ENCODE results near the gene OTOP3. TPM values are rescaled to one million over a fixed set of nuclear protein-coding genes. Genes with fewer than 3 reads are reported as not detected.

Gene OTOP3
- total RNA-seq, 1 experiment from 2014 or later = not detected

GRCh38 chr17:74900208-74900607, 35.5 kb upstream of the OTOP3 start:
- Histone ChIP-seq H3K79me1 (ENCODE audit: insufficient read depth, low read depth, low read length, poor library complexity, severe bottlenecking) (no peaks in the 10 kb centered on the region), H3K23me2 (ENCODE audit: insufficient read length, low read depth, low read length, poor library complexity, severe bottlenecking) (no peaks in the 10 kb centered on the region), H4K8ac (replicated peaks; ENCODE audit: insufficient read length, low read depth, low read length) (no peak overlapping the region), H3K79me2 (ENCODE audit: insufficient read depth, low read length) (no peaks in the 10 kb centered on the region), H2BK20ac (ENCODE audit: low read depth, low read length, poor library complexity, severe bottlenecking) (no peak overlapping the region), H3K9ac (ENCODE audit: extremely low read depth, insufficient read length, low read length) (no peak overlapping the region), H3K18ac (ENCODE audit: insufficient read length, low read depth, low read length) (no peak overlapping the region), H3T11ph (ENCODE audit: low read length) (no peak overlapping the region), H3K4ac (ENCODE audit: low read depth, low read length) (no peak overlapping the region), H2AK5ac (ENCODE audit: insufficient read length, low read length) (no peak overlapping the region), H4K91ac (ENCODE audit: insufficient read length, low read depth, low read length) (no peak overlapping the region), H3K14ac (ENCODE audit: insufficient read depth, low read length) (no peak overlapping the region), H2BK120ac (ENCODE audit: low read depth, low read length, poor library complexity, severe bottlenecking) (no peak overlapping the region), H2AFZ (ENCODE audit: low read length) (no peak overlapping the region), H3K27ac (ENCODE audit: insufficient read length, low read depth, low read length) (no peak overlapping the region), H3K4me2 (ENCODE audit: insufficient read depth, insufficient read length, low read length) (no peak overlapping the region), H3K27me3 (ENCODE audit: insufficient read depth, low read length) (peaks cover 5% of the 10 kb centered on the region; the same call in 1 of the 2 replicates), H4K20me1 (ENCODE audit: control insufficient read depth, insufficient read depth, insufficient read length) (no peaks in the 10 kb centered on the region), H2BK5ac (ENCODE audit: insufficient read length, low read length) (no peak overlapping the region), H4K5ac (ENCODE audit: insufficient read length, low read depth, low read length) (no peak overlapping the region), H3K4me1 (ENCODE audit: insufficient read depth, low read length) (peaks cover 3% of the 10 kb centered on the region), H2BK12ac (ENCODE audit: insufficient read length, low read depth, low read length) (no peak overlapping the region), H3K23ac (ENCODE audit: insufficient read length, low read depth, low read length) (no peak overlapping the region), H3K9me3 (ENCODE audit: control insufficient read depth, low read depth, low read length) (no peaks in the 10 kb centered on the region), H2BK15ac (ENCODE audit: low read depth, low read length) (no peak overlapping the region), H3K56ac (ENCODE audit: insufficient read length, low read depth, low read length) (no peak overlapping the region)
- Mint-ChIP-seq H3K4me3 (no peak overlapping the region; a peak in 1 of 5 replicates), H3K27ac (no peak overlapping the region), H3K27me3 (ENCODE audit: low read depth) (peaks cover 65% of the 10 kb centered on the region), H3K4me1 (peaks cover 7 to 17% of the 10 kb centered on the region in 2 experiments; a peak in 3 of 4 replicates), H3K36me3 (ENCODE audit: insufficient read depth in 1 of 3, low read depth in 3 of 3) (no peaks in the 10 kb centered on the region), H3K9me3 (no peaks in the 10 kb centered on the region)
- DNase-seq = no peak
- WGBS (ENCODE audit: extremely low coverage, insufficient read length, low lambda C conversion rate) = no CpG with 5 or more reads among the region's 8 CpGs
- TF ChIP-seq, protein P1, sequence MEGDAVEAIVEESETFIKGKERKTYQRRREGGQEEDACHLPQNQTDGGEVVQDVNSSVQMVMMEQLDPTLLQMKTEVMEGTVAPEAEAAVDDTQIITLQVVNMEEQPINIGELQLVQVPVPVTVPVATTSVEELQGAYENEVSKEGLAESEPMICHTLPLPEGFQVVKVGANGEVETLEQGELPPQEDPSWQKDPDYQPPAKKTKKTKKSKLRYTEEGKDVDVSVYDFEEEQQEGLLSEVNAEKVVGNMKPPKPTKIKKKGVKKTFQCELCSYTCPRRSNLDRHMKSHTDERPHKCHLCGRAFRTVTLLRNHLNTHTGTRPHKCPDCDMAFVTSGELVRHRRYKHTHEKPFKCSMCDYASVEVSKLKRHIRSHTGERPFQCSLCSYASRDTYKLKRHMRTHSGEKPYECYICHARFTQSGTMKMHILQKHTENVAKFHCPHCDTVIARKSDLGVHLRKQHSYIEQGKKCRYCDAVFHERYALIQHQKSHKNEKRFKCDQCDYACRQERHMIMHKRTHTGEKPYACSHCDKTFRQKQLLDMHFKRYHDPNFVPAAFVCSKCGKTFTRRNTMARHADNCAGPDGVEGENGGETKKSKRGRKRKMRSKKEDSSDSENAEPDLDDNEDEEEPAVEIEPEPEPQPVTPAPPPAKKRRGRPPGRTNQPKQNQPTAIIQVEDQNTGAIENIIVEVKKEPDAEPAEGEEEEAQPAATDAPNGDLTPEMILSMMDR (conservative IDR thresholded peaks at IDR 0.05) = no peak

Data from H9 (cell line).